MM.1S (cell line): ENCODE data around the gene HSP90AB1.

Source experiments
- DNase-seq: peaks from one replicate; pipeline ENCODE4 v3.0.0-alpha.2; 2015
- H2AFZ ChIP-seq: fragments of 300-600 bp; sonication (generic); 2 replicates; pipeline ENCODE4 v1.6.0; 2016; ENCODE audit warnings: antibody characterized with exemption, low read length
- H3F3A ChIP-seq: fragments of 300-600 bp; sonication (generic); 2 replicates; pipeline ENCODE4 v1.6.1; 2016; ENCODE audit warnings: mild to moderate bottlenecking, antibody characterized with exemption, low read length, moderate library complexity, mixed read lengths; ENCODE audit not compliant: insufficient read depth
- H3K27ac ChIP-seq: fragments of 300-600 bp; sonication (generic); 2 replicates; pipeline ENCODE4 v1.5.1; 2016; ENCODE audit warnings: mild to moderate bottlenecking, low read length
- H3K27me3 ChIP-seq: fragments of 300-600 bp; sonication (generic); replicated peaks from 2 replicates; pipeline ENCODE4 v1.6.0; 2016; ENCODE audit warnings: low read length; ENCODE audit not compliant: insufficient read depth
- H3K36me3 ChIP-seq: fragments of 300-600 bp; sonication (generic); replicated peaks from 2 replicates; pipeline ENCODE4 v1.6.1; 2016; ENCODE audit warnings: mild to moderate bottlenecking, low read length, mixed read lengths; ENCODE audit not compliant: insufficient read depth
- H3K4me1 ChIP-seq: fragments of 300-600 bp; sonication (generic); 2 replicates; pipeline ENCODE4 v1.6.1; 2016; ENCODE audit warnings: low read length, mixed read lengths
- H3K4me2 ChIP-seq: fragments of 300-600 bp; sonication (generic); 2 replicates; pipeline ENCODE4 v1.6.0; 2016; ENCODE audit warnings: low read depth, low read length
- H3K4me3 ChIP-seq: fragments of 300-600 bp; sonication (generic); 2 replicates; pipeline ENCODE4 v1.5.1; 2016; ENCODE audit warnings: low read length, mixed read lengths
- H3K79me2 ChIP-seq: fragments of 300-600 bp; sonication (generic); 2 replicates; pipeline ENCODE4 v1.6.1; 2016; ENCODE audit warnings: mixed run types, low read length, mixed read lengths
- H3K9ac ChIP-seq: fragments of 300-600 bp; sonication (generic); 2 replicates; pipeline ENCODE4 v1.6.1; 2016; ENCODE audit warnings: low read length, mixed read lengths
- H3K9me2 ChIP-seq: fragments of 300-600 bp; sonication (generic); replicated peaks from 2 replicates; pipeline ENCODE4 v1.6.1; 2016; ENCODE audit warnings: mild to moderate bottlenecking, low read length, mixed read lengths; ENCODE audit not compliant: insufficient read depth
- H3K9me3 ChIP-seq: fragments of 300-600 bp; sonication (generic); replicated peaks from 2 replicates; pipeline ENCODE4 v1.6.1; 2016; ENCODE audit warnings: mild to moderate bottlenecking, low read length, mixed read lengths; ENCODE audit not compliant: insufficient read depth
- H4K20me1 ChIP-seq: fragments of 300-600 bp; sonication (generic); 2 replicates; pipeline ENCODE4 v1.6.1; 2016; ENCODE audit warnings: mild to moderate bottlenecking, low read length, moderate library complexity, mixed read lengths; ENCODE audit not compliant: insufficient read depth
- CTCF ChIP-seq: fragments of 300-600 bp; sonication (generic); IDR thresholded peaks from 2 replicates; pipeline ENCODE4 v1.5.1; 2016; ENCODE audit warnings: antibody characterized with exemption, low read length, mixed read lengths
- EZH2 ChIP-seq: fragments of 300-600 bp; sonication (generic); optimal IDR thresholded peaks from 2 replicates; pipeline ENCODE3; 2017; ENCODE audit warnings: low read depth, mild to moderate bottlenecking, antibody characterized with exemption, low read length, mixed read lengths
- EZH2phosphoT487 ChIP-seq: fragments of 300-600 bp; sonication (generic); IDR thresholded peaks from 2 replicates; pipeline ENCODE4 v1.6.1; 2018; ENCODE audit warnings: antibody characterized with exemption, low read length

Gene HSP90AB1

GRCh38 chr6:44220913-44221290 lies 26.0 kb upstream of the HSP90AB1 start:
- Histone ChIP-seq H3K4me2 (no peak overlapping the region), H3K9ac (peak overlapping the region; percentile 12; the same call in 1 of the 2 replicates), H3K4me3 (no peak overlapping the region), H4K20me1 (no peaks in the 10 kb centered on the region), H3K27ac (peak overlapping the region; percentile 61; the same call in 1 of the 2 replicates), H3K4me1 (peaks cover 36% of the 10 kb centered on the region), H3F3A (peaks cover 28% of the 10 kb centered on the region), H3K9me3 (no peaks in the 10 kb centered on the region), H3K9me2 (no peaks in the 10 kb centered on the region), H2AFZ (no peak overlapping the region), H3K36me3 (no peaks in the 10 kb centered on the region), H3K79me2 (peaks cover 27% of the 10 kb centered on the region), H3K27me3 (no peaks in the 10 kb centered on the region)
- TF ChIP-seq EZH2 (no peak), CTCF (no peak), EZH2phosphoT487 (no peak)
- no peak for DNase-seq

GRCh38 chr6:44221291-44221960 lies 25.5 kb upstream of the HSP90AB1 start:
- TF ChIP-seq CTCF (peak; percentile 75), EZH2phosphoT487 (no peak)
- Histone ChIP-seq H2AFZ (no peak overlapping the region), H3K9ac (peak overlapping the region; percentile 12; the same call in 1 of the 2 replicates), H3K4me2 (peak overlapping the region; percentile 21; the same call in 1 of the 2 replicates), H3K9me2 (no peaks in the 10 kb centered on the region), H3K79me2 (peaks cover 32% of the 10 kb centered on the region), H3F3A (peaks cover 28% of the 10 kb centered on the region), H4K20me1 (no peaks in the 10 kb centered on the region), H3K36me3 (no peaks in the 10 kb centered on the region), H3K27me3 (no peaks in the 10 kb centered on the region), H3K4me3 (no peak overlapping the region), H3K4me1 (peaks cover 36% of the 10 kb centered on the region), H3K9me3 (no peaks in the 10 kb centered on the region), H3K27ac (peak overlapping the region; percentile 61; the same call in 1 of the 2 replicates)
- peak; percentile 73 for DNase-seq

- Histone ChIP-seq H3K4me2 (peak overlapping the region; percentile 21; the same call in 1 of the 2 replicates), H3F3A (peaks cover 28% of the 10 kb centered on the region), H3K27ac (no peak overlapping the region), H3K79me2 (peaks cover 37% of the 10 kb centered on the region), H2AFZ (no peak overlapping the region), H4K20me1 (no peaks in the 10 kb centered on the region), H3K9ac (no peak overlapping the region), H3K9me2 (no peaks in the 10 kb centered on the region), H3K36me3 (no peaks in the 10 kb centered on the region), H3K4me3 (no peak overlapping the region), H3K27me3 (no peaks in the 10 kb centered on the region), H3K4me1 (peaks cover 36% of the 10 kb centered on the region), H3K9me3 (no peaks in the 10 kb centered on the region)
- TF ChIP-seq CTCF, result no peak
- TF ChIP-seq EZH2phosphoT487, result no peak
- no peak for TF ChIP-seq EZH2
- DNase-seq, result no peak
Measured at GRCh38 chr6:44221961-44222335, 25.0 kb upstream of the HSP90AB1 start.
